Heart left ventricle (tissue), 16 donors: ENCODE results near the gene ACOXL. TPM values are rescaled to one million over a fixed set of nuclear protein-coding genes. Genes with fewer than 3 reads are reported as not detected.

Experiments
- ATAC-seq, 4 donors: fragments of 200-7000 bp; cut with Tn5 transposase; one replicate each; pipeline ENCODE4 v1.9.1; 2020 to 2022; ENCODE audit warnings: moderate library complexity in 4 of 4, mild to moderate bottlenecking in 3 of 4, moderate number of reproducible peaks in 1 of 4
- DNase-seq, 5 donors: peaks; one replicate each; pipeline ENCODE4 v3.0.0-alpha.2; 2020
- H3K27ac ChIP-seq, 12 donors: fragments of 200-600 bp; sonication (generic) in 4 of 12; one replicate each; pipeline versions ENCODE4 v1.5.0 to v1.8.0; 2016 to 2022; ENCODE audit warnings: mild to moderate bottlenecking in 2 of 12
- H3K27me3 ChIP-seq, 9 donors: fragments of 200-600 bp; sonication (generic) in 2 of 9; one replicate each; pipeline versions ENCODE4 v1.5.1 to v1.8.0; 2016 to 2022; ENCODE audit warnings: mild to moderate bottlenecking in 3 of 9
- H3K36me3 ChIP-seq, 9 donors: fragments of 200-600 bp; sonication (generic) in 2 of 9; one replicate each; pipeline versions ENCODE4 v1.5.0 to v1.8.0; 2018 to 2022; ENCODE audit warnings: mild to moderate bottlenecking in 2 of 9
- H3K4me1 ChIP-seq, 12 donors: fragments of 200-600 bp; sonication (generic) in 4 of 12; one replicate each; pipeline versions ENCODE4 v1.5.0 to v1.8.0; 2016 to 2022; ENCODE audit warnings: mild to moderate bottlenecking in 3 of 12
- H3K4me3 ChIP-seq, 12 donors: fragments of 200-600 bp; sonication (generic) in 4 of 12; one replicate each; pipeline versions ENCODE4 v1.5.0 to v1.8.0; 2017 to 2022; ENCODE audit warnings: mild to moderate bottlenecking in 9 of 12, moderate library complexity in 4 of 12
- H3K9me3 ChIP-seq, 12 donors: fragments of 200-600 bp; sonication (generic) in 4 of 12; one replicate each; pipeline versions ENCODE4 v1.5.0 to v1.8.0; 2016 to 2022; ENCODE audit warnings: mild to moderate bottlenecking in 1 of 12
- CTCF ChIP-seq, 12 donors: fragments of 200-600 bp; sonication (generic) in 4 of 12; IDR thresholded peaks; one replicate each; pipeline versions ENCODE4 v1.5.0 to v1.8.0; 2018 to 2022; ENCODE audit warnings: antibody characterized with exemption in 12 of 12, mild to moderate bottlenecking in 5 of 12
- POLR2A ChIP-seq, 2 donors: fragments of 450-650 bp; IDR thresholded peaks; one replicate each; pipeline ENCODE4 v1.6.1; 2017; ENCODE audit warnings: antibody characterized with exemption in 2 of 2, mild to moderate bottlenecking in 2 of 2, moderate library complexity in 2 of 2
- WGBS, 4 donors: extraction: QIAGEN DNeasy Blood & Tissue Kit in 2 of 4; methylation state at CpG; one replicate each; pipeline versions ENCODE4 v1.1.5 to v1.1.7; 2013 to 2018; 5-methylcytosine and 5-hydroxymethylcytosine counted together
- intact Hi-C, 10 donors: fragments of 100-400 bp; cut with DNase I; formaldehyde crosslinking; loops; one replicate each; pipeline versions ENCODE4 v1.11.1 to v1.14.2; 2022
- polyA plus RNA-seq, 2 donors: library from polyadenylated mRNA; stranded (reverse); fragments of 200-250 nt; gene quantifications; one replicate each; pipeline ENCODE4 v1.2.3, GENCODE V29; 2013
- total RNA-seq, 9 donors: library from RNA; depleted of rRNA in 2 of 9; stranded (reverse); fragments of >200 nt in 2 of 9; fragmentation: NEBNext Ultra II Directional in 3 of 9; extraction: Animal tissue kit (Norgen Biotek cat#: 25700) in 3 of 9; gene quantifications; one replicate each; pipeline versions ENCODE4 v1.1.0 to v1.2.4, GENCODE V29; 2016 to 2023
- donor health status: ischemic (EF 13 %, LVEDD 7.1; RV severe dilation, severe dysfunction).
- donor health status: healthy with polysubstance abuse.
- donor health status: DM: no; HTN: yes; CAD: no.
- donor health status: DM: no; HTN: no; CAD: no.
- donor health status: ischemic (EF 25% LVEDD 6.9; RV normal size, moderate dysfunction).
- donor health status: ischemic (EF 25% LVEDD 5.7; RV mildly dilated, moderate dysfunction).
- donor health status: healthy.
- donor health status: DM: yes; HTN: yes; CAD: no.
- donor health status: ischemic (EF 35%, LVEDD 5.7; RV mildly dilated, moderate dysfunction).
- donor health status: nonischemic (EF 11% LVEDD 7.7; RV severe dilation, severe dysfunction).
- donor health status: DM: yes; HTN: yes; CAD: no.
- donor health status: PGD.
- donor health status: ischemic (EF 29% LVEDD 5.4; RV normal size, mild dysfunction).
- donor health status: nonischemic (EF 23%, LVEDD 6.1; RV moderate dilation, normal function).

Gene ACOXL
- total and polyA plus RNA-seq, 11 donors: 0.25 TPM; not detected in 10

DNA sequence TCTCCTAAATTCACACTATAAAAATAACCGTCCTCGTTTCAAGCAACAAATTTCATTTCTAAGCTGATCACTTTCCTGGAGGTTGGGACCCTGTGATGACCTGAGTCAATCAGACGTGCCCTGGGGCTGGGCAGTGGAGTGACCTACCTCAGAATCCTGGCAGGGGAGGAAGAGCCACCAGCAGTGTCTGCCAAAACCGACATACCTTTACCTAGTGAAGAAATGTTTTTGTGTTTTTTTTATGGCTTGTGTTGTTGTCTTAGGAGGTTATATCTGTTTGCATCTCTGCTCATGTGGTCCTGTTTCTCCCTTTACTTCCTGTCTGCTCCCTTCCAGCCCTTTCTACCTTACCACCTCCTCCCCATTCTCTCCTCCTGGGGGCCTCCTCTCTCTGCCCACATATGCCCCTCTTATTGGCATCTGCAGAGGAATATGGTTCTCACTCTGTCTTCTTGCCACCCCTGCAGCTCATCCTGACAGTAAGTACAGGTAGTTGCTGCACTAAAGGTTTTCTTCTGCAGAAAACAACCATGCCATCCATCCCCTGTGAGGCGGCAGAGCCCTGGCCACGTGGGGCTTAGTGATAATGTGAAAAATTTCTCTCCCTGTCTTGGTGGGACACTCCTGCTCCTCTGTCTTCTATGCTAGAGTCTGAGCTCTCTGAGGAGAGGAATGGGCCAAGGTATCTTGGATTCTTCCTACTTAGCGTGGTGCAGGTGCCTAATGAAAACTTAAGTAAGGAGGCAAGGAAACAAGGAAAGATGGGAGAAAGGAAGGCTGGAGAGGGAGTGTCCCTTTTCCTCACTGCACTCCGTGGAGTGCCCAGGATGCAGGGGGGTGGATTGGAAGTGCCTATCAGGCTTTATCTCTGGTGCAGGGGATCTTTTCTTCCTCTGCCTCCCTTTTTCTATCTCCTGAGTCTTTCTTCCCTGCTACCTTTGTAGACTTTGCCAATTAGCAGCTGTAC is 15.4 kb downstream of the ACOXL start:
- Histone ChIP-seq H3K9me3 (no peaks in the 10 kb centered on the region), H3K27ac (no peak overlapping the region), H3K27me3 (peaks cover 0 to 8% (median 0%) of the 10 kb centered on the region in 9 donors), H3K36me3 (no peaks in the 10 kb centered on the region), H3K4me1 (no peaks in the 10 kb centered on the region), H3K4me3 (no peak overlapping the region)
- intact Hi-C loops: no loop called here
- no peak for TF ChIP-seq CTCF (IDR thresholded peaks at IDR 0.05)
- no peak for TF ChIP-seq POLR2A (IDR thresholded peaks at IDR 0.05)
- 66 to 68% (median 66%) methylated on average over 8 of the region's 8 CpGs for WGBS, 4 donors
- ATAC-seq (no peak), DNase-seq (no peak)

- Histone ChIP-seq H3K9me3 (no peaks in the 10 kb centered on the region), H3K27me3 (peaks cover 0 to 8% (median 0%) of the 10 kb centered on the region in 9 donors), H3K4me1 (no peaks in the 10 kb centered on the region), H3K4me3 (no peak overlapping the region), H3K36me3 (no peaks in the 10 kb centered on the region), H3K27ac (no peak overlapping the region)
- 59 to 69% (median 65%) methylated on average over 6 of the region's 6 CpGs for WGBS, 4 donors
- intact Hi-C loops: no loop called here
- TF ChIP-seq POLR2A (IDR thresholded peaks at IDR 0.05): no peak
- TF ChIP-seq CTCF (IDR thresholded peaks at IDR 0.05): no peak
- ATAC-seq: no peak
- DNase-seq: no peak
Measured at GRCh38 chr2:110748489-110748867, 16.1 kb downstream of the ACOXL start.

DNA sequence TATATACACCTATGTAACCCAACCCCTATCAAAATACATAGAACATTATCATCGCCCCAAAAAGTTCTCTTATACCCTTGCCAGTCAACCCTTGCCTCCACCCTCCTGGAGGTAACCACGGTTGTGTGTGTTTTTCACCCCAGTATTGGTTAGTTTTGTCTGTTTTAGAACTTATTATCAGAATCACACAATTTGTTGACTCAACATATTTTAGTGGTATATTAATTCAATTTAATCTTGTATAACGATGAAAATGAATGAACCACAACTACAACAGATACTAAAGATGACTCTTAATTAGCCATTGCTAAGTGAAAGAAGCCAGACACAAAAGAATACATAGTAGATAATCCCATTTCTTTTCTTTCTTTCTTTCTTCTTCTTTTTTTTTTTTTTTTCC is 19.3 kb downstream of the ACOXL start:
- 89 to 95% (median 91%) methylated on average over 3 of the region's 3 CpGs for WGBS, 4 donors
- intact Hi-C loops: loop anchor here in 1 of 10 donors (10.0 kb wide), 1 partner anchor 77 kb away; the partner anchor contains the start of gene BUB1

More for the DNA sequence above, 19.3 kb downstream of the ACOXL start:
- Histone ChIP-seq H3K4me3 (no peak overlapping the region), H3K36me3 (no peaks in the 10 kb centered on the region), H3K4me1 (no peaks in the 10 kb centered on the region), H3K9me3 (no peaks in the 10 kb centered on the region), H3K27me3 (peaks cover 0 to 8% (median 0%) of the 10 kb centered on the region in 9 donors), H3K27ac (no peak overlapping the region)
- ATAC-seq (no peak), DNase-seq (no peak)
- TF ChIP-seq POLR2A (IDR thresholded peaks at IDR 0.05) (no peak), CTCF (IDR thresholded peaks at IDR 0.05) (no peak)
